Stimulated activated CD4-positive, alpha-beta T cell treated with anti-CD3 and anti-CD28 coated beads, Interleukin-1b, Interleukin-23, amount 100 ng/mL, for 1 hour (primary cell): ENCODE results near the gene CLSTN3.

ENCODE experiments used
- DNase-seq, 2 donors: peaks; one replicate each; pipeline ENCODE4 v3.0.0-alpha.2; 2020; ENCODE audit warnings: low read depth in 2 of 2

CLSTN3 gene

DNA sequence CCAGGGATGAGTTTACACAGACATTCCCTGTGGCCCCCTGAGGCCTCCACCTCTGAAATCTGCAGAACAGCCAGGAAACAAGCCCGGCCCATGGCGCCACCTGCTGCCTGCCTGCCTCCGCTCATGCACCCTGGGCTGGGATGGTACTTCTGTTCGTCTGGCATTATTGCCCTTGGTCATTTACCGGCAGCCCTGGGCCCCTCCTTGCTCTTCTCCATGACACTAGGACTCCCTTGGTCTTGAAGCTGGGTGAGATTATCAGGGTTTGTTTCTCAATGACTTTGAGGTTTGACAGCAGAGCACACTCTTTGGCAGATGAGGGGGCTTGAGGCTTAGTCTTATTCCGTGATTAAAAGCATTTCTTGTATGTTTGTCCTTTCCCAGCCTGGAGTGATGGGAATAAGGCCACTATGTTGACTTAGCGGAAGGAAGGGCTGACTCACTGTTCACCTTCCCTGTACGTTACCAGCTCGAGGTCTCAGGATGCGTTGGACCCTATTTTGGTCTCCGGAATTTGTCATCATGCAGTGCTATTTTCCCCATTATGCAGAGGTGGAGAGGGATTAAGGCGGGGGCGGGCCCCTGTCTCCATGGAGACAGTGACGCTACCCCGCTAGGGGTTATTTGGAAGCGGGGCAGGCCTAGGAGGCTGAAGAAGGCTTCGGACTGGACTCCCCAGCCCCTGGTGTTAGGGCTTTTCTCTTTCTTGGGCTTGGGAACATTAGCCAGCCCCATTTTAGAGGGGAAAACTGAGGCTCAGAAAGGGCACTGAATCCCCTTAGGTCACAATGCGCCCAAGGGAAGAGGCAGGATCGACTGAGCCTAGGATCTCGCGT lies 58.6 kb downstream of the CLSTN3 start:
- peak; percentile 20 to 36 for DNase-seq

DNA sequence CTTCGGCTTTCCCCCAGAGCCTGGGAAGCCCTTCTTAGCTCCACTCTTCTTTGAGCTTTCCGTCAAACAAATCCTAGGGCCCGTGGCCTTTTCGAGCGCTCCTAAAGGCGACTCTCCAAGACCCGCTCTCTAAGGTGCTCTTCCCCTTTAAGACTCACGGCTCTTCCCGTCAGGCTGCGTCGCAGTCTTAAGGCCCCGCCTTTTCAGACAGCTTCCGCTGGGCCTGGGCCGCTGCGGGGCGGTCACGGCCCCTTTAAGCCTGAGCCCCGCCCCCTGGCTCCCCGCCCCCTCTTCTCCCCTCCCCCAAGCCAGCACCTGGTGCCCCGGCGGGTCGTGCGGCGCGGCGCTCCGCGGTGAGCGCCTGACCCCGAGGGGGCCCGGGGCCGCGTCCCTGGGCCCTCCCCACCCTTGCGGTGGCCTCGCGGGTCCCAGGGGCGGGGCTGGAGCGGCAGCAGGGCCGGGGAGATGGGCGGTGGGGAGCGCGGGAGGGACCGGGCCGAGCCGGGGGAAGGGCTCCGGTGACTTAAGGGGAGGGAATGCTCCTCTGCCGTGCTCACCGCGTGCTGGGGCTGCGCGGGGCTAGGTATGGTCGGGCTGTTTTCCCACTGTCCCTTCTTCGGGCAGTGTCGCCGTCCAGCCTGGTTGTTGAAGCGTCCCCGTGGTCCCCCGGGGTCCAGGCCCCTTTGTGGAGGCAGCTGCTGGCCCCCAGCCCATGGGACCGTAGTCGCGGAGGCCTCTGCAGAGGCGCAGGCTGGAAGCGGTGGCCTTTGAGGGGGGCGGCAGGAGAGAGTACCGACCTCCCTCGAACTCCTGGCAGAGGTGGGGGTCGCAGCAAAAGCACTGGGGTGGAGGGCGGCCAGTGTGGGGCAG lies 59.5 kb downstream of the CLSTN3 start, which contains the start of gene PEX5:
PEX5 (plus strand) TSS at position 289 of the 870 bp plus-strand sequence. CDS start 692 bp downstream, outside the sequence.
- DNase-seq, result peak; percentile 60 to 64

DNA sequence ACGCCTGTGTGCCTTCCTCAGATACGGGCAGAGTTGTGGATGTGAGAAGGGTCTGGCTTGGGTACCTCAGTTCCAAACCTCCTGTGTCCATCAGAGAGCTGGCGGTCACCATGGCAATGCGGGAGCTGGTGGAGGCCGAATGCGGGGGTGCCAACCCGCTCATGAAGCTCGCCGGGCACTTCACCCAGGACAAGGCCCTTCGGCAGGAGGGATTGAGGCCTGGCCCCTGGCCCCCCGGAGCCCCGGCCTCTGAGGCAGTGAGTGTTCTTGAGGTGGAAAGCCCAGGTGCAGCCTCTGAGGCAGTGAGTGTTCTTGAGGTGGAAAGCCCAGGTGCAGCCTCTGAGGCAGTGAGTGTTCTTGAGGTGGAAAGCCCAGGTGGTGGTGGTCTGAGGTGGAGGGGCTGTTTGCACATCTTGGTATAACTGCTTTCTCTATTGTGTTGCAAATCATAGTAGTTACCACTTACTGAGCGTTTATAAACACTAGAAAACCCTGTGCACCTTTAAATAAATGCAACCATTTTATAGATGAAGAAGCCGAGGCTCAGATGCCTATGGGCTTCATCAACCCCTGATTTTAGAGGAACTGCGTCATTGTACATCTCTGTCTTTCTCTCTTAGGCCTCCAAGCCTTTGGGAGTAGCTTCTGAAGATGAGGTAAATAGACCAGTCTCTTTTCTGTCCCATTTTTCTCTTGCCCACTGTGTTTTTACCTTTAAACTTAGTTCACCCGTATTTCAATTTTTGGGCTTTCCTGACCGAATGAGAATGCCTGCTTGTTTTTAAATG lies 60.3 kb downstream of the CLSTN3 start:
- DNase-seq, result peak in 1 of 2 donors; percentile 0

DNA sequence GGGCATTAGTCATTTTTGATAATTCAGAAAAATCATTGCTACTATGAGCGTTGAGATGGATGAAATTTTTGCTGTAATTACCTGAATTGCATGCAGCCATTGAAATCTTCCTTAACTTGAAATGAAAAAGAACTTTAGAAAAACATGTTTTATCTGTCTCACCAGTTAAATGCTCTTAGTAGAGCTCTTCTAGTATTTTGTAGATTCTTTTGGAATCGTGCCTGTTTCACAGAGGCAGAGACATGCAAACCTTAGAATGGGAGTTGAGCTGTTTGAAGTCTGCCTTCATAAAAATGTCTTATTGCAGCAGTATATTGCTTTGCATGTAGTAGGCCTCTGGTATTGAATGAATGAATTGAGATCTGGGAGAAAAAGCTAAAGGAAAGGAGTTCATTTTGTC lies 63.5 kb downstream of the CLSTN3 start:
- DNase-seq, result no peak

DNA sequence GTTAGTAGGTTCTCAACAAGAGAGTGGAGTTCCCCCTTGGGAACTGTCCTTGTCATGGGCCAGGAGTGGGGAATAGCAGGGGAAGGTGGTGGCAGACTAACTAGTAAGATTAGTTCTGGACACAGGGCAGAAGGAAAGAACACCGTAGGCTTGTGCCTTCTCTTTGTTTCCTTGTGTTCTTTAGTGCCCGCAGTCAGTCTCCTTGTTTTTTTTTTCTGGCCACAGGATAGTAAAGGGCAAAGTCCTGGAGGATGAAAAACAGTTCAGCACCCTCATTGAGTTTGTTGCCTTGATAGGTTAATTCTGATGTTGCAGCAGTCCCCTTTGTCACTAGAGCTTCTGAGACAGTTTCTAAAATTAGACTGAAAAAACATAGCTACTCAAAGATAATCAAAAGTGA lies 67.7 kb downstream of the CLSTN3 start:
- DNase-seq, result no peak

DNA sequence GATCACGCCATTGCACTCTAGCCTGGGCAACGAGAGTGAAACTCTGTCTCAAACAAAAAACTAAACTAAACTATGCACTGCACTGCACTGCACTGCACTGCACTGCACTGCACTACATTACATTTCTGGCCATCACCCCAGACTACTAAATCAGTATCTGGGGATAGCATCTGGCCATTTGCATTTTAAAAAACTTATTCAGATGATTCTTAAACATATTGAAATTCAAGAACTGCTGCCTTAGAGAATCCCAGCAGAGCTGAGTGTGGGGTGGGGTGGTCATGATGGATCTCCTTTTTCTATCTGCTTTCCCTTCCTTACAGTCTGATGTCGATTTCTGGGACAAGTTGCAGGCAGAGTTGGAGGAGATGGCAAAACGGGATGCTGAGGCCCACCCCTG lies 72.9 kb downstream of the CLSTN3 start:
- no peak for DNase-seq

DNA sequence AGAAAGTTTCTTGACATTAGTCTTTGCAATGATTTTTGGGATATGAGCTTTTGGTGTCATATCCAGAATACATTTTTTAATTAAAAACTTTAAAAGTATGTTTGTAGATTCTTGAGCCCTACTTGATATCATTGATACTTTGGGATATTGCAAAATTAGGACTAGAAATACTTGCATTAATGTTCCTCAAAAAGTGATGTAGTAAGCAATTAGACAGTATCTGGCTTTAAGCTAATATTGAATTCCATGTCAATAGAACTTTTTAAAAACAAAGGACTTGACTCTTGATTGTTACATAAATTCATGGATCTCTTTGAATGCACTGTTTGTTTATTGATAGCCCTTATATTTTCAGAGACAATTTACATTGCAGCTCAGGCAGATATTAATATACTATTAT lies 74.9 kb downstream of the CLSTN3 start:
- no peak for DNase-seq

DNA sequence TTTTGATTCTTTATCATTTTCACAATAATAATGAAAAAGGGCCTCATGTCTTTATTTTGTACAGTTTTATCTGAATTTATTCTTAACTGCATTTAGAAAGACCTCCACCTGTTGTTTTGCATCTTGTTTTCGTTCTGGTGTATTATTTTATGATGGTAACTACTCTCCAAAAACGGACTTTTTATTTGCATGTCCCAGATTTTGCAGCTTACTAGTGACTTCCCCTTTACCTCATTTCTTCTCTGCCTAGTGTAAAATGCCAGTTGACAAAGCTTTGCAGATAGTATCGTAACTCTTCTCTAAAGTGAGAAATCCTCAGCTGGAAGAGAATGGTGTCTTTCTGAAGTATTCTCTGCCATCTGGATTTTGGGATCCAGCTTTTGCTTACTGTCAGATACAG lies 76.5 kb downstream of the CLSTN3 start:
- DNase-seq, result no peak

DNA sequence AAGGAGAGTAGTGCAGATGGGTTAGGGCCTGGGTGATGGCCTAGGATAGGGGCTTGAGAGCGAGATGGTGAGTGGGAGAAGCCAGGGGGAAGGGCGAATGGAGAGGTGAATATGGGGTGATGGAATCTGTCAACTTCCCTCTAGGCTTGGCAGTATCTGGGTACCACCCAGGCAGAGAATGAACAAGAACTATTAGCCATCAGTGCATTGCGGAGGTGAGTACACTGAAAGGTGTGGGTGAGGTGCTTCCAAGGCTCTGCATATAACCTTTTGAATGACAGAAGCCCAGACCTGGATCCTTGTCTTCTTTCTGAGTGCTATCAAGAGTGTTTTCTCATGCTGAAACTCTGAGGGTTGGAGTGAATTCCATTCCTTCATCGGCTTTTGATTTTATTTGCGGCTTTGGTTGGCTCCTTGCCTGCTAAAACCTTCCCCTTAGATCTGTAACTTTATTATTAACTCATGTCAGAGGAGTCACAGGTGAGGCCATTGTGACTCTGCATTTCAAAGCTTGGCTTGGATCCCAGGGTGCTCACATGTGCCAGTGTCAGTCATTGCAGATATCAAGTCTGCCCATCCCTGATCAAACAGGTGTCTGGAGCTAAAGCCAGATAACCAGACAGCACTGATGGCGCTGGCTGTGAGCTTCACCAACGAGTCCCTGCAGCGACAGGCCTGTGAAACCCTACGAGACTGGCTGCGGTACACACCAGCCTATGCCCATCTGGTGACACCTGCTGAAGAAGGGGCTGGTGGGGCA lies 77.9 kb downstream of the CLSTN3 start:
- no peak for DNase-seq
